Peyer's patch (tissue), 4 donors: Measurements from ENCODE around the gene CTNNA2.

Experiments
- POLR2A ChIP-seq, 2 donors: fragments of 450-650 bp; IDR thresholded peaks; one replicate each; pipeline ENCODE4 v1.5.1; 2017; ENCODE audit warnings: antibody characterized with exemption in 2 of 2, mild to moderate bottlenecking in 2 of 2, moderate library complexity in 2 of 2
- TF ChIP-seq, protein P1 (sequence below), 6 experiments: fragments of 450-650 bp in 4 of 6; fragments of 200-600 bp in 2 of 6; sonication (generic) in 1 of 6; IDR thresholded peaks; one replicate each; pipeline ENCODE4 v1.5.1; 2017 to 2019; ENCODE audit warnings: antibody characterized with exemption in 6 of 6, mild to moderate bottlenecking in 3 of 6, moderate library complexity in 1 of 6

DNA sequence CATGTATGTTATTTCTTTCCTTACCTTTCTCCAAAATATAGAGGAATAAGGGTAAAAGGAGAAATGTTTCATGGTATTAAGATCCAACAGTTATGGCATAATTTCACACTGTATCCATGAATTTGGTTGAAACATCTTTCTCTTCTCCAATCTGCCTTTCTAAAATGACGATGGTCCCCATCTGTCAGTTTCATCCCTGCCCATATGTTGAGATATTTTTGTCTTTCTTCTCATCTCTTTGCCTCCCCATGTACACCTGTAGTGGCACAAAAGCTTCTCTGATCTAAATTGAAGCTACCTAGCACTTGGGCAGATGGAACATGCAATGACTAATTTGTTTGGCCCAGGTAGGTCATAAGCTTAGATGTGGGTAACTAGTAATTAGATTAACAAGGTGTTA, 882.4 kb downstream of the CTNNA2 start:
- TF ChIP-seq, protein P1, sequence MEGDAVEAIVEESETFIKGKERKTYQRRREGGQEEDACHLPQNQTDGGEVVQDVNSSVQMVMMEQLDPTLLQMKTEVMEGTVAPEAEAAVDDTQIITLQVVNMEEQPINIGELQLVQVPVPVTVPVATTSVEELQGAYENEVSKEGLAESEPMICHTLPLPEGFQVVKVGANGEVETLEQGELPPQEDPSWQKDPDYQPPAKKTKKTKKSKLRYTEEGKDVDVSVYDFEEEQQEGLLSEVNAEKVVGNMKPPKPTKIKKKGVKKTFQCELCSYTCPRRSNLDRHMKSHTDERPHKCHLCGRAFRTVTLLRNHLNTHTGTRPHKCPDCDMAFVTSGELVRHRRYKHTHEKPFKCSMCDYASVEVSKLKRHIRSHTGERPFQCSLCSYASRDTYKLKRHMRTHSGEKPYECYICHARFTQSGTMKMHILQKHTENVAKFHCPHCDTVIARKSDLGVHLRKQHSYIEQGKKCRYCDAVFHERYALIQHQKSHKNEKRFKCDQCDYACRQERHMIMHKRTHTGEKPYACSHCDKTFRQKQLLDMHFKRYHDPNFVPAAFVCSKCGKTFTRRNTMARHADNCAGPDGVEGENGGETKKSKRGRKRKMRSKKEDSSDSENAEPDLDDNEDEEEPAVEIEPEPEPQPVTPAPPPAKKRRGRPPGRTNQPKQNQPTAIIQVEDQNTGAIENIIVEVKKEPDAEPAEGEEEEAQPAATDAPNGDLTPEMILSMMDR (IDR thresholded peaks at IDR 0.05): no peak
- TF ChIP-seq POLR2A (IDR thresholded peaks at IDR 0.05): no peak
